H1 (cell line): Measurements from ENCODE around the gene EEIG2. TPM values are rescaled to one million over a fixed set of nuclear protein-coding genes. Genes with fewer than 3 reads are reported as not detected.

Source experiments
- CTCF ChIA-PET: fragments of 300-600 bp; sonication (Branson Sonifier 250); formaldehyde crosslinking; loops from one replicate; lab custom pipeline; 2021; ENCODE audit not compliant: partially characterized antibody; lab: Charles Lee
- POLR2A ChIA-PET: fragments of 300-600 bp; sonication (Branson Sonifier 250); formaldehyde crosslinking; loops from one replicate; lab custom pipeline; 2021; ENCODE audit warnings: inconsistent platforms; ENCODE audit not compliant: partially characterized antibody; lab: Charles Lee
- DNase-seq, 2 experiments: peaks; one replicate each; pipeline versions ENCODE4 v3.0.0 to v3.0.0-alpha.2; 2010 to 2022; ENCODE audit warnings: low spot score in 2 of 2, low read depth in 1 of 2, mixed read lengths in 1 of 2
- FAIRE-seq: peaks from 2 replicates; lab custom pipeline; 2011; peaks lifted over from hg19 to GRCh38; lab: Jason Lieb, UNC
- H2AFZ ChIP-seq: 2 replicates; pipeline ENCODE4 v1.8.1; 2012; ENCODE audit warnings: low read length, inconsistent platforms
- H2AK5ac ChIP-seq: 2 replicates; pipeline ENCODE4 v1.6.1; 2013; ENCODE audit warnings: low read depth, low read length
- H2BK120ac ChIP-seq: replicated peaks from 2 replicates; pipeline ENCODE3; 2013; ENCODE audit warnings: low read depth, low read length, inconsistent platforms
- H2BK12ac ChIP-seq: 2 replicates; pipeline ENCODE4 v1.6.1; 2013; ENCODE audit warnings: low read depth, low read length
- H2BK15ac ChIP-seq: 2 replicates; pipeline ENCODE4 v1.6.1; 2013; ENCODE audit warnings: low read length
- H2BK20ac ChIP-seq: 2 replicates; pipeline ENCODE4 v1.6.1; 2013; ENCODE audit warnings: low read length
- H2BK5ac ChIP-seq: 2 replicates; pipeline ENCODE4 v1.6.1; 2013; ENCODE audit warnings: low read depth, low read length
- H3K14ac ChIP-seq: 2 replicates; pipeline ENCODE4 v1.6.1; 2013; ENCODE audit warnings: inconsistent platforms; ENCODE audit not compliant: insufficient read length
- H3K18ac ChIP-seq: 2 replicates; pipeline ENCODE4 v1.6.1; 2013; ENCODE audit warnings: low read length; ENCODE audit errors: extremely low read depth
- H3K23ac ChIP-seq: 2 replicates; pipeline ENCODE4 v1.6.1; 2013; ENCODE audit warnings: inconsistent platforms; ENCODE audit not compliant: insufficient read length
- H3K23me2 ChIP-seq: 2 replicates; pipeline ENCODE4 v1.6.1; 2013; ENCODE audit warnings: low read depth, low read length
- H3K27ac ChIP-seq: 2 replicates; pipeline ENCODE4 v1.6.1; 2011; ENCODE audit warnings: low read depth, low read length, inconsistent platforms
- H3K27me3 ChIP-seq, 4 experiments: replicated peaks in 1 of 4; 1 replicate in 1 of 4; 2 replicates in 3 of 4; pipeline versions ENCODE4 v1.6.1 to v1.8.1; 2011 to 2013; ENCODE audit warnings: low read length in 3 of 4, mild to moderate bottlenecking in 3 of 4, inconsistent platforms in 2 of 4, mixed read lengths in 2 of 4, moderate library complexity in 1 of 4; ENCODE audit not compliant: control insufficient read depth in 3 of 4, insufficient read depth in 3 of 4; ENCODE audit errors: extremely low read depth in 1 of 4
- H3K36me3 ChIP-seq, 4 experiments: 2 replicates each; pipeline versions ENCODE4 v1.6.1 to v1.8.1; 2011 to 2013; ENCODE audit warnings: mild to moderate bottlenecking in 4 of 4, low read length in 3 of 4, moderate library complexity in 2 of 4, control low read depth in 1 of 4, inconsistent platforms in 1 of 4; ENCODE audit not compliant: insufficient read depth in 4 of 4, control insufficient read depth in 2 of 4
- H3K4ac ChIP-seq: replicated peaks from 2 replicates; pipeline ENCODE3; 2013; ENCODE audit warnings: low read length, low read depth, mixed read lengths, inconsistent platforms; ENCODE audit not compliant: insufficient read length
- H3K4me1 ChIP-seq, 4 experiments: replicated peaks in 1 of 4; 1 replicate in 1 of 4; 2 replicates in 3 of 4; pipeline versions ENCODE4 v1.6.1 to v1.8.1; 2011 to 2013; ENCODE audit warnings: low read length in 3 of 4, inconsistent platforms in 2 of 4, mixed read lengths in 1 of 4; ENCODE audit not compliant: insufficient read depth in 4 of 4, control insufficient read depth in 3 of 4
- H3K4me2 ChIP-seq, 2 experiments: 2 replicates each; pipeline versions ENCODE4 v1.6.1 to v1.8.1; 2011 to 2013; ENCODE audit warnings: low read depth in 2 of 2, low read length in 2 of 2, control low read depth in 1 of 2, inconsistent platforms in 1 of 2, mild to moderate bottlenecking in 1 of 2; ENCODE audit not compliant: insufficient read depth in 1 of 2
- H3K4me3 ChIP-seq, 4 experiments: fragments of 200-600, 300-600 bp in 1 of 4; sonication (generic), shearing (Covaris generic), sonication (Bioruptor Twin) in 1 of 4; 2 replicates each; pipeline versions ENCODE4 v1.5.1 to v1.8.1; 2011 to 2016; ENCODE audit warnings: low read length in 4 of 4, low read depth in 3 of 4, control low read depth in 2 of 4, inconsistent platforms in 2 of 4, mild to moderate bottlenecking in 2 of 4, mixed read lengths in 1 of 4, moderate library complexity in 1 of 4; ENCODE audit not compliant: insufficient read depth in 2 of 4; ENCODE audit errors: extremely low read depth in 1 of 4
- H3K56ac ChIP-seq: replicated peaks from 2 replicates; pipeline ENCODE3; 2013; ENCODE audit warnings: low read depth, mild to moderate bottlenecking, mixed read lengths, low read length, inconsistent platforms; ENCODE audit not compliant: insufficient read length
- H3K79me1 ChIP-seq: 2 replicates; pipeline ENCODE4 v1.6.1; 2013; ENCODE audit warnings: low read depth, low read length, control low read depth
- H3K79me2 ChIP-seq, 2 experiments: 2 replicates each; pipeline versions ENCODE4 v1.6.1 to v1.8.1; 2012 to 2013; ENCODE audit warnings: low read length in 2 of 2, mild to moderate bottlenecking in 2 of 2, inconsistent platforms in 1 of 2; ENCODE audit not compliant: insufficient read depth in 2 of 2, control insufficient read depth in 1 of 2
- H3K9ac ChIP-seq, 4 experiments: replicated peaks in 1 of 4; 1 replicate in 1 of 4; 2 replicates in 3 of 4; pipeline versions ENCODE4 v1.6.1 to v1.8.1; 2011 to 2013; ENCODE audit warnings: low read depth in 3 of 4, low read length in 3 of 4, control low read depth in 2 of 4, mild to moderate bottlenecking in 2 of 4, moderate library complexity in 2 of 4, inconsistent platforms in 1 of 4; ENCODE audit errors: extremely low read depth in 1 of 4
- H3K9me3 ChIP-seq, 2 experiments: 2 replicates each; pipeline versions ENCODE4 v1.6.1 to v1.8.1; 2012 to 2013; ENCODE audit warnings: mild to moderate bottlenecking in 2 of 2, moderate library complexity in 2 of 2, control low read depth in 1 of 2, inconsistent platforms in 1 of 2, low read depth in 1 of 2, low read length in 1 of 2, mixed read lengths in 1 of 2; ENCODE audit not compliant: insufficient read depth in 2 of 2
- H4K20me1 ChIP-seq, 2 experiments: replicated peaks in 1 of 2; 2 replicates each; pipeline versions ENCODE3 to v1.8.1; 2011 to 2013; ENCODE audit warnings: inconsistent platforms in 2 of 2, low read length in 2 of 2, mild to moderate bottlenecking in 1 of 2; ENCODE audit not compliant: insufficient read depth in 2 of 2, control insufficient read depth in 1 of 2
- H4K5ac ChIP-seq: 2 replicates; pipeline ENCODE4 v1.6.1; 2013; ENCODE audit warnings: low read length, low read depth, mixed read lengths, inconsistent platforms; ENCODE audit not compliant: insufficient read length
- H4K8ac ChIP-seq: 2 replicates; pipeline ENCODE4 v1.8.0; 2013; ENCODE audit warnings: mild to moderate bottlenecking, moderate library complexity, low read length, inconsistent platforms; ENCODE audit not compliant: insufficient read depth; ENCODE audit errors: extremely low read depth
- H4K91ac ChIP-seq: replicated peaks from 2 replicates; pipeline ENCODE3; 2013; ENCODE audit warnings: low read length, mixed read lengths, inconsistent platforms; ENCODE audit not compliant: insufficient read length
- CHD2 ChIP-seq: IDR thresholded peaks from 2 replicates; pipeline ENCODE4 v1.6.1; 2012; ENCODE audit warnings: low read length, improper control_type of control experiment
- EGR1 ChIP-seq: IDR thresholded peaks from 2 replicates; pipeline ENCODE4 v1.6.1; 2011; ENCODE audit warnings: low read depth, low read length, borderline replicate concordance
- EP300 ChIP-seq, 2 experiments: IDR thresholded peaks; 1 replicate in 1 of 2; 2 replicates in 1 of 2; pipeline ENCODE4 v1.6.1; 2011 to 2012; ENCODE audit warnings: low read depth in 2 of 2, low read length in 2 of 2, mild to moderate bottlenecking in 2 of 2, borderline replicate concordance in 1 of 2, inconsistent platforms in 1 of 2, moderate library complexity in 1 of 2
- GTF2F1 ChIP-seq: IDR thresholded peaks from 2 replicates; pipeline ENCODE4 v1.6.1; 2012; ENCODE audit warnings: low read depth, low read length, improper control_type of control experiment, borderline replicate concordance
- HDAC6 ChIP-seq: IDR thresholded peaks from one replicate; pipeline ENCODE4 v1.7.1; 2012; ENCODE audit warnings: low read depth, mild to moderate bottlenecking, inconsistent platforms, low read length, moderate library complexity
- JUN ChIP-seq: IDR thresholded peaks from 2 replicates; pipeline ENCODE4 v1.6.1; 2011; ENCODE audit warnings: low read depth, mild to moderate bottlenecking, improper control_type of control experiment, low read length
- MAFK ChIP-seq: IDR thresholded peaks from 2 replicates; pipeline ENCODE4 v1.6.1; 2012; ENCODE audit warnings: low read depth, mild to moderate bottlenecking, improper control_type of control experiment, low read length
- POLR2AphosphoS5 ChIP-seq: IDR thresholded peaks from 2 replicates; pipeline ENCODE4 v1.6.1; 2011; ENCODE audit warnings: low read depth, low read length
- RBBP5 ChIP-seq: IDR thresholded peaks from 2 replicates; pipeline ENCODE4 v1.7.1; 2012; ENCODE audit warnings: low read depth, mild to moderate bottlenecking, inconsistent platforms, low read length, moderate library complexity, borderline replicate concordance
- WGBS, 2 experiments: shearing (Covaris generic) in 1 of 2; methylation state at CpG; one replicate each; pipeline versions ENCODE4 v1.1.6 to v1.1.7; 2013 to 2015; ENCODE audit warnings: low lambda C conversion rate in 2 of 2, mixed read lengths in 2 of 2, inconsistent platforms in 1 of 2, low coverage in 1 of 2, missing lambda C conversion rate in 1 of 2; ENCODE audit not compliant: insufficient replicate concordance in 2 of 2, insufficient coverage in 1 of 2, insufficient read length in 1 of 2; ENCODE audit errors: extremely low coverage in 1 of 2, missing lambda C conversion rate in 1 of 2; 5-methylcytosine and 5-hydroxymethylcytosine counted together
- polyA plus RNA-seq, 7 experiments: library from polyadenylated mRNA; depleted of rRNA in 3 of 7; stranded (reverse) in 5 of 7; unstranded in 2 of 7; fragments of >200 nt in 5 of 7; fragments of 200-250 nt in 2 of 7; gene quantifications; 1 replicate in 5 of 7; 2 replicates in 1 of 7; 4 replicates in 1 of 7; pipeline versions ENCODE4 v1.2.1 to v1.2.3, GENCODE V29; 2011 to 2013; ENCODE audit warnings: missing spikeins in 2 of 7, mixed read lengths in 2 of 7
- total RNA-seq: library from RNA; stranded (reverse); fragmentation: NEBNext Ultra II Directional; extraction: Animal tissue kit (Norgen Biotek cat#: 25700); gene quantifications from 2 replicates; pipeline ENCODE4 v1.2.1, GENCODE V29; 2021

Gene EEIG2
- total and polyA plus RNA-seq, 2 of the 8 experiments (the other 6 are each of a cell fraction or from before 2014, with no cell fraction given): 6.1 to 20.1 TPM

GRCh38 chr1:108568589-108568988 is 8.7 kb downstream of the EEIG2 start:
- CTCF ChIA-PET: interaction anchor here (1.0 to 3.2 kb wide), 6 partner anchors 8 to 67 kb away, joined by 3 to 25 read pairs (median 4); partner anchors contain the start of gene EEIG2
- TF ChIP-seq MAFK (no peak), POLR2AphosphoS5 (no peak), HDAC6 (no peak), GTF2F1 (no peak), JUN (no peak), RBBP5 (no peak), EP300 (IDR thresholded peaks at IDR 0.05; ENCODE audit: borderline replicate concordance in 1 of 2, low read depth in 2 of 2, low read length in 2 of 2) (no peak), CHD2 (no peak), EGR1 (no peak)

More at GRCh38 chr1:108568589-108568988, 8.7 kb downstream of the EEIG2 start:
- DNase-seq: no peak
- Histone ChIP-seq H3K79me1 (peaks cover 7% of the 10 kb centered on the region), H3K23ac (no peak overlapping the region), H3K18ac (no peak overlapping the region), H2AK5ac (no peak overlapping the region), H3K23me2 (no peaks in the 10 kb centered on the region; the same call in 1 of the 2 replicates), H2BK5ac (no peak overlapping the region), H2BK15ac (no peak overlapping the region), H2BK20ac (no peak overlapping the region), H3K36me3 (no peaks in the 10 kb centered on the region), H3K4me2 (no peak overlapping the region), H2BK120ac (no peak overlapping the region), H3K56ac (no peak overlapping the region), H4K8ac (no peak overlapping the region), H2BK12ac (no peak overlapping the region), H3K27ac (no peak overlapping the region), H4K20me1 (peaks cover 5 to 7% of the 10 kb centered on the region in 2 experiments), H3K4ac (no peak overlapping the region), H3K14ac (no peak overlapping the region), H3K4me1 (no peaks in the 10 kb centered on the region), H3K27me3 (no peaks in the 10 kb centered on the region), H3K4me3 (no peak overlapping the region), H2AFZ (no peak overlapping the region), H3K9me3 (no peaks in the 10 kb centered on the region), H4K5ac (no peak overlapping the region), H4K91ac (no peak overlapping the region), H3K79me2 (peaks cover 0 to 65% of the 10 kb centered on the region in 2 experiments; a peak in 3 of 4 replicates), H3K9ac (no peak overlapping the region)
- POLR2A ChIA-PET: no interaction called here
- no peak for FAIRE-seq
- 84% methylated on average over 2 of the region's 2 CpGs; no CpG with 5 or more reads in 1 of the 2 experiments for WGBS, 2 experiments
